ENCODE measurements around the gene DGKG. TPM values are rescaled to one million over a fixed set of nuclear protein-coding genes. Genes with fewer than 3 reads are reported as not detected.

Gene DGKG
- total and polyA plus RNA-seq, 2 donors (not counting 1 experiment from before 2014, with no cell fraction given), result 0.67 to 10.9 TPM

- Histone ChIP-seq H3K27ac (ENCODE audit: low read length in 2 of 2) (no peak overlapping the region), H3K9ac (ENCODE audit: low read length) (no peak overlapping the region), H4K20me1 (ENCODE audit: control insufficient read depth, insufficient read depth, low read length, poor library complexity, severe bottlenecking) (no peaks in the 10 kb centered on the region), H3K4me2 (replicated peaks; ENCODE audit: low read depth, low read length, poor library complexity, severe bottlenecking) (no peak overlapping the region), H3K79me2 (ENCODE audit: control insufficient read depth, insufficient read depth, low read length) (no peaks in the 10 kb centered on the region), H3K36me3 (replicated peaks in 1 of 2; ENCODE audit: control extremely low read depth in 1 of 2, control insufficient read depth in 1 of 2, extremely low read depth in 1 of 2, insufficient read depth in 2 of 2, low read length in 1 of 2) (no peaks in the 10 kb centered on the region), H2AFZ (ENCODE audit: insufficient read depth, low read depth, low read length, poor library complexity, severe bottlenecking) (no peak overlapping the region), H3K4me3 (ENCODE audit: control extremely low read depth in 1 of 5, extremely low read depth in 1 of 5, insufficient read depth in 1 of 5, low read depth in 2 of 5, low read length in 4 of 5) (no peak overlapping the region), H3K4me1 (ENCODE audit: control insufficient read depth in 2 of 2, insufficient read depth in 2 of 2, low read length in 2 of 2) (no peaks in the 10 kb centered on the region), H3K9me3 (ENCODE audit: control extremely low read depth in 1 of 3, control insufficient read depth in 2 of 3, insufficient read depth in 1 of 3, low read length in 2 of 3) (no peaks in the 10 kb centered on the region), H3K27me3 (replicated peaks in 1 of 4; ENCODE audit: control extremely low read depth in 1 of 4, control insufficient read depth in 3 of 4, insufficient read depth in 4 of 4, low read length in 3 of 4) (peaks cover 0 to 3% (median 2%) of the 10 kb centered on the region in 4 experiments)
- ChIA-PET CTCF (no interaction called here), POLR2A (no interaction called here)
- intact Hi-C loops (cut with micrococcal nuclease), result no loop called here
- H3K4me3 Mint-ChIP-seq, result no peak overlapping the region
- WGBS (ENCODE audit: insufficient coverage), result no CpG with 5 or more reads among the region's 5 CpGs
- peaks cover 7% of the 10 kb centered on the region for H3K27me3 Mint-ChIP-seq
- no peaks in the 10 kb centered on the region for H3K4me1 Mint-ChIP-seq
- no peak for ATAC-seq (ENCODE audit: low read depth)
- DNase-seq, result no peak
- H3K27ac Mint-ChIP-seq, result no peak overlapping the region
- no peaks in the 10 kb centered on the region for H3K9me3 Mint-ChIP-seq (ENCODE audit: insufficient read depth)
- no peak for TF ChIP-seq CTCF (IDR thresholded peaks at IDR 0.05)
- no peak for TF ChIP-seq EZH2 (IDR thresholded peaks at IDR 0.05; ENCODE audit: borderline replicate concordance, insufficient read depth, low read depth, low read length, poor library complexity, severe bottlenecking)
Measured at GRCh38 chr3:186144257-186144656, 217.8 kb downstream of the DGKG start.

GRCh38 chr3:186143250-186143649 lies 218.8 kb downstream of the DGKG start:
- Histone ChIP-seq H4K20me1 (ENCODE audit: control insufficient read depth, insufficient read depth, low read length, poor library complexity, severe bottlenecking) (no peaks in the 10 kb centered on the region), H3K36me3 (replicated peaks in 1 of 2; ENCODE audit: control extremely low read depth in 1 of 2, control insufficient read depth in 1 of 2, extremely low read depth in 1 of 2, insufficient read depth in 2 of 2, low read length in 1 of 2) (no peaks in the 10 kb centered on the region), H2AFZ (ENCODE audit: insufficient read depth, low read depth, low read length, poor library complexity, severe bottlenecking) (no peak overlapping the region), H3K4me1 (ENCODE audit: control insufficient read depth in 2 of 2, insufficient read depth in 2 of 2, low read length in 2 of 2) (no peaks in the 10 kb centered on the region), H3K27ac (ENCODE audit: low read length in 2 of 2) (no peak overlapping the region), H3K9me3 (ENCODE audit: control extremely low read depth in 1 of 3, control insufficient read depth in 2 of 3, insufficient read depth in 1 of 3, low read length in 2 of 3) (no peaks in the 10 kb centered on the region), H3K79me2 (ENCODE audit: control insufficient read depth, insufficient read depth, low read length) (no peaks in the 10 kb centered on the region), H3K27me3 (replicated peaks in 1 of 4; ENCODE audit: control extremely low read depth in 1 of 4, control insufficient read depth in 3 of 4, insufficient read depth in 4 of 4, low read length in 3 of 4) (peaks cover 0 to 3% (median 2%) of the 10 kb centered on the region in 4 experiments), H3K9ac (ENCODE audit: low read length) (no peak overlapping the region), H3K4me2 (replicated peaks; ENCODE audit: low read depth, low read length, poor library complexity, severe bottlenecking) (no peak overlapping the region), H3K4me3 (ENCODE audit: control extremely low read depth in 1 of 5, extremely low read depth in 1 of 5, insufficient read depth in 1 of 5, low read depth in 2 of 5, low read length in 4 of 5) (no peak overlapping the region)
- DNase-seq (no peak), ATAC-seq (ENCODE audit: low read depth) (no peak)
- peaks cover 7% of the 10 kb centered on the region for H3K27me3 Mint-ChIP-seq
- no peak for TF ChIP-seq EZH2 (IDR thresholded peaks at IDR 0.05; ENCODE audit: borderline replicate concordance, insufficient read depth, low read depth, low read length, poor library complexity, severe bottlenecking)
- no peak for TF ChIP-seq CTCF (IDR thresholded peaks at IDR 0.05)
- WGBS (ENCODE audit: insufficient coverage), result 88% methylated on average over 1 of the region's 1 CpG
- no peaks in the 10 kb centered on the region for H3K4me1 Mint-ChIP-seq
- CTCF ChIA-PET, result no interaction called here
- no peaks in the 10 kb centered on the region for H3K9me3 Mint-ChIP-seq (ENCODE audit: insufficient read depth)
- POLR2A ChIA-PET, result no interaction called here
- no peak overlapping the region for H3K4me3 Mint-ChIP-seq
- H3K27ac Mint-ChIP-seq, result no peak overlapping the region
- intact Hi-C loops (cut with micrococcal nuclease), result no loop called here

Data from B cell (primary cell).